PC-3 (cell line): Measurements from ENCODE around the gene TCEANC.

Experiments used
- CTCF ChIP-seq: fragments of 300-600 bp; sonication (generic); conservative IDR thresholded peaks from 2 replicates; pipeline ENCODE4 v1.5.1; 2017; ENCODE audit warnings: antibody characterized with exemption, low read depth, mild to moderate bottlenecking, low read length
- EZH2 ChIP-seq: fragments of 300-600 bp; sonication (generic); IDR thresholded peaks from one replicate; pipeline ENCODE4 v1.6.1; 2017; ENCODE audit warnings: antibody characterized with exemption, mild to moderate bottlenecking, low read length; ENCODE audit not compliant: unreplicated experiment
- EZH2phosphoT487 ChIP-seq: fragments of 300-600 bp; sonication (generic); IDR thresholded peaks from 2 replicates; pipeline ENCODE4 v1.6.1; 2018; ENCODE audit warnings: mild to moderate bottlenecking, antibody characterized with exemption, low read length, borderline replicate concordance

- TF ChIP-seq CTCF (peak; percentile 85), EZH2 (no peak), EZH2phosphoT487 (no peak)
These were observed 6.8 kb upstream of the TCEANC start for GRCh38 chrX:13646154-13646549.
